ENCODE data around the gene TRPC4AP. TPM values are rescaled to one million over a fixed set of nuclear protein-coding genes. Genes with fewer than 3 reads are reported as not detected.

Gene TRPC4AP
- total RNA-seq, 1 donor from 2014 or later = 102 TPM

DNA sequence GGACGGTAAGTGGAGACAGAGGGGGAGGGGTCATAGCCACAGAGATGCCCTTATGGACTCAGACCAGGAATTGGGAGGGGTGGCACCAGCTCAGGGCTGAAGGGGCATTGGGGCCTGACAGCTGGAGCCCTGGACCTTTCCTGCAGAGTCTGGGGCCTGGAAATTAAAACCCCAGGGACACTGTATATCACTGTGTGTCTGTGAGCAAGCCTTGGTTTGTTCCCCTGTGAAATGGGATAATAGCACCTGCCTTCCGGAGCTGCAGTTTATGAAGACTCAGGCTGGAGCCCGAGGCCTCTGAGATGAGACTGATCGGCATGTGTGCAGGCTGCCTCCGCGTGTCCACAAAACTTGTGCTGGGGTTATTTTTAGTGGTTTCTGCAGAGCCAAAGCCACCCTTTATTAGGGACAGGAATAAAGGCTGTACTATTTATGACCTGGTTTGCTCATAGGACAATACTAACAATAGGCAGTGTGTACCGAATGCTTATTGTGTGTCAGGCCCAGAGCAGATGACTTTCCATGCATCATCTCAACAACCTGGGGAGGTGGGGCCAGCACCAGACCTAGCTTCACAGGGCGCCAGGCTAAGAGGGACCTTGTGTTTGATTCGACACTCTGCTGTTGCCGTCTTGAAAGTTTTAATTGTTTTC lies 114.4 kb downstream of the TRPC4AP start:
- Mint-ChIP-seq H3K27ac (no peak overlapping the region), H3K27me3 (peaks cover 1% of the 10 kb centered on the region), H3K4me1 (ENCODE audit: unreplicated experiment) (peaks cover 12% of the 10 kb centered on the region), H3K36me3 (no peaks in the 10 kb centered on the region), H3K9me3 (no peaks in the 10 kb centered on the region), H3K4me3 (no peak overlapping the region)
- no peak for TF ChIP-seq CTCF (conservative IDR thresholded peaks at IDR 0.05)
- DNase-seq (ENCODE audit: extremely low spot score, unreplicated experiment) = no peak

GRCh38 chr20:34977365-34978091 lies 115.1 kb downstream of the TRPC4AP start:
- no peak overlapping the region for H3K27ac Mint-ChIP-seq
- H3K4me3 Mint-ChIP-seq = no peak overlapping the region
- no peak for DNase-seq (ENCODE audit: extremely low spot score, unreplicated experiment)
- peaks cover 6% of the 10 kb centered on the region for H3K4me1 Mint-ChIP-seq (ENCODE audit: unreplicated experiment)
- H3K36me3 Mint-ChIP-seq = no peaks in the 10 kb centered on the region
- TF ChIP-seq CTCF (conservative IDR thresholded peaks at IDR 0.05) = no peak
- H3K27me3 Mint-ChIP-seq = no peaks in the 10 kb centered on the region
- no peaks in the 10 kb centered on the region for H3K9me3 Mint-ChIP-seq

GRCh38 chr20:34976286-34976685 lies 116.3 kb downstream of the TRPC4AP start:
- H3K4me1 Mint-ChIP-seq (ENCODE audit: unreplicated experiment) = peaks cover 4% of the 10 kb centered on the region
- no peak for DNase-seq (ENCODE audit: extremely low spot score, unreplicated experiment)
- H3K9me3 Mint-ChIP-seq = no peaks in the 10 kb centered on the region
- no peak overlapping the region for H3K4me3 Mint-ChIP-seq
- no peaks in the 10 kb centered on the region for H3K36me3 Mint-ChIP-seq
- TF ChIP-seq CTCF (conservative IDR thresholded peaks at IDR 0.05) = no peak
- H3K27me3 Mint-ChIP-seq = no peaks in the 10 kb centered on the region
- H3K27ac Mint-ChIP-seq = no peak overlapping the region

GRCh38 chr20:34974246-34974645 lies 118.4 kb downstream of the TRPC4AP start:
- no peaks in the 10 kb centered on the region for H3K36me3 Mint-ChIP-seq
- no peak overlapping the region for H3K27ac Mint-ChIP-seq
- TF ChIP-seq CTCF (conservative IDR thresholded peaks at IDR 0.05) = no peak
- no peaks in the 10 kb centered on the region for H3K9me3 Mint-ChIP-seq
- H3K4me3 Mint-ChIP-seq = no peak overlapping the region
- no peaks in the 10 kb centered on the region for H3K27me3 Mint-ChIP-seq
- no peak for DNase-seq (ENCODE audit: extremely low spot score, unreplicated experiment)
- peaks cover 4% of the 10 kb centered on the region for H3K4me1 Mint-ChIP-seq (ENCODE audit: unreplicated experiment)

DNA sequence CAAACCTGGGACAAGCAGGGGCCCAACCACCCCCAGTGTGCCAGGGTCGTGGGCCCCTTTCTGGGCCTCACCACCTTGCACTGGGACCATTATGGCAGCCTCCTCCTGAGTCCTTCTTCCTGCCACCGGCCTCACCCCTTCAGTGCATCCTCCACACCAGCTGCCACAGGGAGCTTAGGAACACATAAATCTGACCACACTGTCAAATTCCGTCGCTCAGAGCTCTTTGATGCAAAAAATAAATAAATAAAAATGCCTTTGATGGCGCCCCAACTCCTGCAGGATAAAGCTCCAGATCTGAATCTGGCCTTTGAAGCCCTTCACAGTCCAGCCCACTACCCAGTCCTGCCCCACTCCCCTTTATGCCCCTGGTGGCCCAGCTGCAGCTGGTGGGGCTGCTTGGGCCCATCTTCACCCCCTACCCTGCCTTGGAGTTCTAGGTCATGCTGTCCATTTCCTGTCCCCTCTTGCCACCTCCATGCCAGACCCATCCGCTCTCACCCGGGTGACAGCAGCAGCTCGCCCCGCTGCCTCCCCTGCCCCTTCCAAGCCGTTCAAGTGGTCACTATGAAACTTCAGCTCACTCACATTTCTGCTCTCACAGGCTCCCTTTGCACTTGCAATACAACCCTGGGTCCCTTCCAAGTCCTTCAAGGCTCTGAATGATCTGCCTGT lies 120.9 kb downstream of the TRPC4AP start:
- peak; percentile 46 for TF ChIP-seq CTCF (conservative IDR thresholded peaks at IDR 0.05)
- Mint-ChIP-seq H3K9me3 (no peaks in the 10 kb centered on the region), H3K27ac (no peak overlapping the region), H3K4me1 (ENCODE audit: unreplicated experiment) (no peaks in the 10 kb centered on the region), H3K4me3 (no peak overlapping the region), H3K27me3 (no peaks in the 10 kb centered on the region), H3K36me3 (no peaks in the 10 kb centered on the region)
- no peak for DNase-seq (ENCODE audit: extremely low spot score, unreplicated experiment)
